SU-DHL-6 (cell line): Measurements from ENCODE around the gene ROCK2.

ENCODE experiments used
- EZH2phosphoT487 ChIP-seq: fragments of 200-600 bp; sonication (generic), shearing (Covaris generic); conservative IDR thresholded peaks from 2 replicates; pipeline ENCODE4 v1.6.1; 2018; ENCODE audit warnings: mild to moderate bottlenecking, antibody characterized with exemption, low read length, moderate library complexity, mixed read lengths
- TF ChIP-seq, protein P1 (sequence below): fragments of 200-600 bp; sonication (generic); IDR thresholded peaks from one replicate; pipeline ENCODE4 v1.5.1; 2017; ENCODE audit warnings: antibody characterized with exemption, mild to moderate bottlenecking, low read length, moderate library complexity; ENCODE audit not compliant: insufficient read depth, poor library complexity, severe bottlenecking

DNA sequence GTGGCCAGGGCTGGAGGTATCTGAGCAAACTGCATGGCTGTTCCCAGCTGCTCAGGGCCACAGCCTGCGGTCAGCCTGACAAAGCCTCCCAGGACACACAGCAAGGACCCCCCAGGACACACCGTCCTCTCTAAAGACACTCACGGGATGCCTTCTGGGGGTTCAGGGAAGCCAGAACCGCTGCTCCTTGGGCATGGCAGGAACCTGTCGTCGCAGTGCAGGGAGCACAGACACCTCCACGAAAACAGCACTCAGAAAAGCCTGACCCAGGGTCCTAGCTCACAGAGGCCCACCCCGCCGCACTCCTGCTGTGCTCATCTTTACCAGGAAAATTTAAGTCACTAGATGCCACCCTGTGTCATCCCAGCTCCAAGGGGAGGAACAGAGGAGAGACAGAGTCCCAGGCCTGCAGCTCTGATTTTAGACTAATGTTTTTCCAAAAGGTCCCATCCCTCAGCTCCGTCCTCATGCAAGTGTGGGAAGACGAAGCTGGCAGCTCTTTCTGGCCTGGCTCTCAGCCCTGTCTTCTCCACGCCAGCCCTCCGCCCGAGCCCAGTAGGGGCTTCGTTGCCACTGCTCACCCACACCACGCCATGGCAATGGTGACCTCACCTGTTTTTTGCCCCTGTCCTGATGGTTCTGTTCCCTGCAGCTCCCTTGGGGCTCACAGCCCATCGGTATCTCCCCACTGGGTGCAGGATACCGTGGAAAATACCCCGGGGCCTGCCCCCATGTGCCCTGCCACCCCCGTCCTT lies 213.1 kb downstream of the ROCK2 start:
- TF ChIP-seq, protein P1, sequence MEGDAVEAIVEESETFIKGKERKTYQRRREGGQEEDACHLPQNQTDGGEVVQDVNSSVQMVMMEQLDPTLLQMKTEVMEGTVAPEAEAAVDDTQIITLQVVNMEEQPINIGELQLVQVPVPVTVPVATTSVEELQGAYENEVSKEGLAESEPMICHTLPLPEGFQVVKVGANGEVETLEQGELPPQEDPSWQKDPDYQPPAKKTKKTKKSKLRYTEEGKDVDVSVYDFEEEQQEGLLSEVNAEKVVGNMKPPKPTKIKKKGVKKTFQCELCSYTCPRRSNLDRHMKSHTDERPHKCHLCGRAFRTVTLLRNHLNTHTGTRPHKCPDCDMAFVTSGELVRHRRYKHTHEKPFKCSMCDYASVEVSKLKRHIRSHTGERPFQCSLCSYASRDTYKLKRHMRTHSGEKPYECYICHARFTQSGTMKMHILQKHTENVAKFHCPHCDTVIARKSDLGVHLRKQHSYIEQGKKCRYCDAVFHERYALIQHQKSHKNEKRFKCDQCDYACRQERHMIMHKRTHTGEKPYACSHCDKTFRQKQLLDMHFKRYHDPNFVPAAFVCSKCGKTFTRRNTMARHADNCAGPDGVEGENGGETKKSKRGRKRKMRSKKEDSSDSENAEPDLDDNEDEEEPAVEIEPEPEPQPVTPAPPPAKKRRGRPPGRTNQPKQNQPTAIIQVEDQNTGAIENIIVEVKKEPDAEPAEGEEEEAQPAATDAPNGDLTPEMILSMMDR = no peak
- no peak for TF ChIP-seq EZH2phosphoT487
